ENCODE data around the gene PDCD2L.
"Not testable (repeated sequence)": the region's sequence is repeated elsewhere in the genome, so short reads cannot be mapped to it uniquely, and the experiment has no call there.

Gene PDCD2L

GRCh38 chr19:34404109-34404909 lies at the start of gene PDCD2L:
PDCD2L (plus strand) TSS chr19:34404399; CDS start chr19:34404431, 32 bp downstream.
- peak in 1 of 2 experiments; percentile 35 for DNase-seq

- DNase-seq = no peak
Observed at GRCh38 chr19:34355201-34355600, 49.0 kb upstream of the PDCD2L start.

- DNase-seq = no peak
Observed at GRCh38 chr19:34356875-34357274, 47.3 kb upstream of the PDCD2L start.

- no peak for DNase-seq
Observed at GRCh38 chr19:34357431-34357830, 46.8 kb upstream of the PDCD2L start.

DNA sequence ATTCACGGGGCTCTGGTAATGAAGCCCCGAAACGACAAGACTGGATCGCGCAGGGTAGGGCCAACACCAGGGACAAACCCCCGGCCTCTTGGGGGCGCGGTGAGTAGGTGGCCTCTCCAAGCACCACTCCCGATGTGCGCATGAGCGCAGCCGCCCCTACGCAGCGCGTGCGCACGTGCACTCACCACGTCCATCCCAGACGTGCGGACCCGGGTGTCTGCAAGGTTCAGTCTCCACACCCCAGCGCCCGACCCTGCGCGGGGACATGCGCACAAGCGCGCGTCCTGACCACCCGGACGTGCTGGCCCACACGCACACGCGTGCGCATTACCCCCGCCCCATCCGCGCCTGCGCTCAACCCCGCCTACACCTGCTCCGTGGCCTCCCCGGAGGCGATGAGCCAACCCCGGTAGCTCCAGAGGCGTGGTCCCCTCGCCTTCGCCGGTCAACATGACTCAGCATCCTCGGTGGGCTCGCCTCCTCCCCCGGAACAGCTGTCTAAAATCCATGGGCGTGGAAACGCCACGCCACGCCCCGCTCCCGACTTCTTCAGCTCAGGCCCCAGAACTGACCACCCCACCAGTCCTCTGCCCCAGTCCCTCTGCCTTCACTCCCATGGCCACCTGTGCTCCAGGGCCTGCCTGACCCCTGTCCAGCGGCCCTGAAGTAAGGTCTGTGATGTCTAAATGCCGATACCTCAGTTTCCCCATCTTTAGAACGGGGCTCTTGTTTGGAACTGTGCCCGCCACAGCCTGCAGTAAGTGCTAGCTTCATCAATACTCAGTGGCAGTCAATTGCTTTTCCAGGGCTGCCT lies 44.9 kb upstream of the PDCD2L start:
- DNase-seq = peak in 1 of 2 experiments; percentile 78

GRCh38 chr19:34359954-34360315 lies 44.3 kb upstream of the PDCD2L start:
- no peak for DNase-seq

DNA sequence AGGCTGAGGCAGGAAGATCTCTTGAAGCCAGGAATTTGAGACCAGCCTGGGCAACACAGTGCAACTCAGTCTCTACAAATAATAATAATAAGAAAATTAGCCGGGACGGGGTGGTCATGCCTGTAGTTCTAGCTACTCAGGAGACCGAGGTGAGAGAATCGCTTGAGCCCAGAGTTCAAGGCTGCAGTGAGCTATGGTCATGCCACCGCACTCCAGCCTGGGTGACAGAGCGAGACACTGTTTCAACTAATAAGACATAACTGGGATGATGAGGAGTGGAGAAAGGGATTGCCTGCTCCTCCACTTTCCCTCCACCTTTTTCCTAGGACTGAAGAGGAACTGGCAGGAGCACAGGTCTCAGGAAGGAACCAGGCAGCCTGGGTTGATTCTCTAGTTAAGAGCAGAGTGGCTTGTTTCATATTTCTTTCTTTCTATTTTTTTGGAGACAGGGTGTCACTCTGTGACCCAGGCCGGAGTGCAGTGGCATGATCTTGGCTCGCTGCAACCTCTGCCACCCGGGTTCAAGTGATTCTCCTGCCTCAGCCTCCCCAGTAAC lies 43.8 kb upstream of the PDCD2L start:
- DNase-seq = no peak

DNA sequence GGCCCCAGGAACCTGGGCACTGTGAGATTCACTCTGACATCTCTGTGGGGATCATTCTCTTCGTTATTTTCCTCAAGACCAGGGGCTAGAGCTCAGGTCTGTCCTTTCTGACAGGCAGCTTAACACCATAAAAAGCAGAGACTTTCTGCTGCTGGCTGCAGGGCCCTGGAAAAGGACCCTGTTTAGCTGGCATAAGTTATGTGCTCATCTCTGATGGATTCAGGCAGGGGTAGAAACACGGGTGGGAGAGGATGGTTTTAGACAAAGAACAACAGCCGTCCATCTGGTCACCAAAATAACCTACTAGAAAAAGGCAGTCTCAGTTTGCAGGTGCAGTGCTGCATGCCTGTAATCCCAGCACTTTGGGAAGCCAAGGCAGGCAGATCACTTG lies 41.5 kb upstream of the PDCD2L start:
- no peak for DNase-seq

DNA sequence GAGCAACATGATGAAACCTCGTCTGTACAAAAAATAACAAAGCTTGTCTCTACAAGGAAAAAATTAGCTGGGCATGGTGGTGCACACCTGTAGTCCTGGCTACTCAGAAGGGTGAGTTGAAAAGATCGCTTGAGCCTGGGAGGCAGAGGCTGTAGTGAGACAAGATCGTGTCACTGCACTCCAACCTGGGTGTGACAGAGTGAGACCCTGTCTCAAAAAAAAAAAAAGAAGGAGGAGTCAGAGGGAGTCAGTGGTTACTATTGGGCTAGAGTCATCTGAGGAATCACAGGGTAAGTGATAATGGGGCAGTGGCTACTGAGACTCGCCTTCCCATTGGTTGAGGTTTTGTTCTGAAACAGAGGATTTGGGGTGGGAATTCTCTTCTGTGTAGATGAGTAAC lies 41.1 kb upstream of the PDCD2L start:
- no peak for DNase-seq

DNA sequence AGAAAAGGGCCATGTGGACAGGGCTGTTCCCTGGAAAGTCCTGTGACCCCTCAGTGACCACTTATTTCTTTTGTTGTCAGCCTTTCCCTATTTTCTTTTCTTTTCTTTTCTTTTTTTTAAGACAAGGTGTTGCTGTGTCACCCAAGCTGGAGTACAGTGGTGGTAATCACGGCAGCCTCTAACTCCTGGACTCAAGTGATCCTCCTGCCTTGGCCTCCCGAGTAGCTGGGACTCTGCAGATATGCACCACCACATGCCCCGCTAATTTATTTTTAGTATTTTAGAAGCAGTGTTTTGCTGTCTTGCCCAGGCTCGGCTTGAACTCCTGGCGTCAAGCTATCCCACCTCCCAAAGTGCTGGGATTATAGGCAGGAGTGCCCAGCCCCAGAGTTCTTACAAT lies 40.3 kb upstream of the PDCD2L start:
- DNase-seq = no peak

- DNase-seq = no peak
Observed at GRCh38 chr19:34364462-34364829, 39.8 kb upstream of the PDCD2L start.

DNA sequence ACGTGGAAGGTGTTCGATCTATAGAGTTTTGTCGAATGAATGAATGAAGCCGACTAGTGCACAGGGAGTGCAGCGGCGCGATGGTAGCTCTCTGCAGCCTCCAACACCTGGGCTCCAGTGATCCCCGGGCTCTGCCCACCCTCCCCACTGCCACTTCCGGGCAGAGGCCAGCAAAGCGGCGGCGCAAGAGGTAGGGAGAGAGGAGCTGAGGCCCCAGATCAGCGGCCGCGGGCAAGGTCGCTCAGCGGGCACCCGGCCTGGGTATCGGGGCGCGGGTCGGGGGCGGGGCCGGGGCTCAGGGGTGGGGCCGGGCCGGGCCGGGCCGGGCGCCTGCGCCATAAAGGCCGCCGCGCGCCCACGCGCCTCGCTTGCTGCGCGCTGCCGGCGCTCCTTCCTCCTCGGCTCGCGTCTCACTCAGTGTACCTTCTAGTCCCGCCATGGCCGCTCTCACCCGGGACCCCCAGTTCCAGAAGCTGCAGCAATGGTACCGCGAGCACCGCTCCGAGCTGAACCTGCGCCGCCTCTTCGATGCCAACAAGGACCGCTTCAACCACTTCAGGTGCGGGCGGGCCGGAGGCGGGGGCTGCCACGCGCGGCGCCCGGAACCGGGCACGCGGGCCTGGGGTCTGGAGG lies 39.3 kb upstream of the PDCD2L start, which contains the start of gene GPI:
GPI (plus strand) TSS at position 367 of the 633 bp plus-strand sequence; CDS start at position 438, 71 bp downstream.
- peak in 1 of 2 experiments; percentile 9 for DNase-seq

DNA sequence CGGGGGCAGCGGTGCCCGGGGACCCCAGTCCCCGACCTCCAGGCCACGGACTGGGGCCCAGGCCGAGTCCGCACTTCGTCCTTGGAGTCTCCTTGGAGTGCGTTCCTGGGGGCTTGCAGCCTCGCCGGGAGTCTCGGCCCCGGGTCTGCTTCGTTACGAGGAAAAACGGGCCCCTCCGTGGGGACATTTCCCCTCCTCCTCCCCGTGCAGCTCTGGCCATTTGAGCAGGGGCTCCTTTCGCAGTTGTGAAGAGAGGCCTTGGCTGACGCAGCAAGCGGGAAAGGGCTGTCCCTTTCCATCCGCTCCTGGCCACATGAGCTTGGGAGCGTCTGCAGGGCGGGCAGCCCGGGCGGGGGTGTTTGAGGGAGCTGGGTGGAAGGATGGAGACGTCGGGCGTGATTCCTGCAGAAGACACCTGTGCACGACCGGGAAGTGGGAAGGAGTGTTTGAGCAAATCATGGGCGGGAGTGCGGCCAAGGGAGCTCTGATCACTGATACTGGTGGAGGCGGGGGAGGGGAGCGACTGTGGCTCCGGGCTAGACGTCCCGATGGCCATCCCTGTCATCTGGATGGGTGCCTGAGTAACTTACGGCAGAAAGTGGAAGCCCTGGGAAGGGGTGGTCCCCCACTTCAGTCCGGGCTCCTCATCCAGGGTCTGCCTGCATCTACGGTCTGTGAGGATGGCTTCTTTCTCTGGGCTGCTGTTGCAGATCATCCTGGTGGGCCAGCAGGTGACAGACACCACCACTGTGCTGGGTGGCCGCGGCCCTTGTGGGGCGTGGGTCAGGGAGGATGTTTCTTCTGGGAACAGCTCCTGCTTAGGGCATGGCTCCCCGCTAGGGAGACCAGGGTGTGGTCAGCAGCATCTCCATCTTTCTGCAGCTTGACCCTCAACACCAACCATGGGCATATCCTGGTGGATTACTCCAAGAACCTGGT lies 38.5 kb upstream of the PDCD2L start:
- no peak for DNase-seq

GRCh38 chr19:34366738-34367623 lies 37.2 kb upstream of the PDCD2L start:
- DNase-seq = no peak

GRCh38 chr19:34367624-34367957 lies 36.6 kb upstream of the PDCD2L start:
- DNase-seq = no peak

DNA sequence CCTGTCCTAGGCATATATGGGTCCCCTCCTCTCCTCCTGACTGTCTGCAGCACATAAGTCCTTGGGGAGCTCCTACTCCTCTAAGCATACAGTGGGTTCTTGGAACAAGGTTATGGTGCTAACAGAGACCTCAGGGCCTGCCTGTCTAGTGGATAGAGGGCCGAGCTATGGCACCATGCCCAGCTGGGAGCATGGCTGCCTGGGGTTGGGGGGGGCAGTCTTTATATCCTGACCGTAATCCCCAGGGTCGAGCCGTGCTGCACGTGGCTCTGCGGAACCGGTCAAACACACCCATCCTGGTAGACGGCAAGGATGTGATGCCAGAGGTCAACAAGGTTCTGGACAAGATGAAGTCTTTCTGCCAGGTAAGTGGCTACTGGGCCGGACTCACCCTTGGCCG lies 35.9 kb upstream of the PDCD2L start:
- DNase-seq = no peak

- not testable (repeated sequence) for DNase-seq
Observed at GRCh38 chr19:34369166-34369565, 35.0 kb upstream of the PDCD2L start.

DNA sequence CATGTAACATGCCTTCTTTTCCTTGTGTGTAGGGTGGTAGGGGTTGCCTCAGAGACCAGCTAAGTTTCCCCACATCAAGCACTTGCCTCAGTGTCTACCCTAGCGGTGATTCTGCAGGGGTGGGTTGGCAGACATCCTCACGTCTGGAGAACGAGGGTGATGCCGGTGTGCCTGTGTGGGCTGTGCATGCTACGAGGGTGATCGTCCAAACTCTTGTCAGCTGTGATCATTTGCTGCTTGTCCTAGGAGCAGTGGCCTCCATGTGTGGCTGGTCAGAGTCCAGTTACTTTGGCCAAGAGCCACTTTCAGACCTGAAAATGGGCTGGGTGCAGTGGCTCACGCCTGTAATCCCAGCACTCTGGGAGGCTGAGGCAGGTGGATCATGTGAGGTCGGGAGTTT lies 34.1 kb upstream of the PDCD2L start:
- no peak for DNase-seq

DNA sequence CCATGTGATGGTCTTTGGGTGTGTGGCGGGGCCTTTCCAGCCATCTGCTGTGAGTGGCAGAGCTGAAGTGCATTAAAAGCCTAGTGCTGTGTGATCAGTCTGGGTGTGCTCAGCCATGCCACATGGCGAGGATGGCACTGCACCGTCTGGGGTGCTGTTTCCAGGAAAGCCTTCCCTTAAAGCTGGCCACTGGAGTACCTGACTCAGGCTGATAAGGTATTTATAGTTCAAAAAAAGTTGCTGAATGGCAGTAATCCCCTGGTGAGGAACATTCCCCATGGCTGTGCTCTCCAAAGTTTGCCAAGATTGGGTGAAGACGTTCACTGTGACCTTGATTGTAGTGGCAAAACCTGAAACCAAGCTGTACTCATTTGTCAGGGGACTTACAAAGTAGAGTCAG lies 33.2 kb upstream of the PDCD2L start:
- no peak for DNase-seq

- DNase-seq = no peak
Observed at GRCh38 chr19:34373601-34374288, 30.5 kb upstream of the PDCD2L start.

DNA sequence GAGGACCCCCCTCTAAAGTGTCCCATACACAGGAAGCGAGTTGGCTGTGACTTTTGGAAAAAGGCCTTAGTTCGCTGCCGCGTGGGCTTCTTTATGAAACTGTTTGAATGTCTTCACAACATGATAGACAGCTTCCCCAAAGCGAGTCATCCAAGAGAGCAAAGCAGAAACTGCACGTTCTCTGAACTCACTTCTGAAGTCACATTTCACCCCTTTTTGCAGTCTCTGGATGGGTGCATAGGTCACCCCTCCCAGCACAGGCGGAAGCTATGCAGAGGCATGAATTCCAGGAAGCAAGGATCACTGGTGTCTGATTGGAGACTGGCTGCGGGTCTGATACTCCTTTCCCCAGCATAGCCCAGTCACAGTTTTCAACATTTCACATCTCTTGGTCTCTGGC lies 28.6 kb upstream of the PDCD2L start:
- DNase-seq = no peak
